MM.1S (cell line): ENCODE results near the gene KCNJ16.

Experiments used
- DNase-seq: peaks from one replicate; pipeline ENCODE4 v3.0.0-alpha.2; 2015
- H2AFZ ChIP-seq: fragments of 300-600 bp; sonication (generic); 2 replicates; pipeline ENCODE4 v1.6.0; 2016; ENCODE audit warnings: antibody characterized with exemption, low read length
- H3F3A ChIP-seq: fragments of 300-600 bp; sonication (generic); 2 replicates; pipeline ENCODE4 v1.6.1; 2016; ENCODE audit warnings: mild to moderate bottlenecking, antibody characterized with exemption, low read length, moderate library complexity, mixed read lengths; ENCODE audit not compliant: insufficient read depth
- H3K27ac ChIP-seq: fragments of 300-600 bp; sonication (generic); 2 replicates; pipeline ENCODE4 v1.5.1; 2016; ENCODE audit warnings: mild to moderate bottlenecking, low read length
- H3K27me3 ChIP-seq: fragments of 300-600 bp; sonication (generic); replicated peaks from 2 replicates; pipeline ENCODE4 v1.6.0; 2016; ENCODE audit warnings: low read length; ENCODE audit not compliant: insufficient read depth
- H3K36me3 ChIP-seq: fragments of 300-600 bp; sonication (generic); replicated peaks from 2 replicates; pipeline ENCODE4 v1.6.1; 2016; ENCODE audit warnings: mild to moderate bottlenecking, low read length, mixed read lengths; ENCODE audit not compliant: insufficient read depth
- H3K4me1 ChIP-seq: fragments of 300-600 bp; sonication (generic); 2 replicates; pipeline ENCODE4 v1.6.1; 2016; ENCODE audit warnings: low read length, mixed read lengths
- H3K4me2 ChIP-seq: fragments of 300-600 bp; sonication (generic); 2 replicates; pipeline ENCODE4 v1.6.0; 2016; ENCODE audit warnings: low read depth, low read length
- H3K4me3 ChIP-seq: fragments of 300-600 bp; sonication (generic); 2 replicates; pipeline ENCODE4 v1.5.1; 2016; ENCODE audit warnings: low read length, mixed read lengths
- H3K79me2 ChIP-seq: fragments of 300-600 bp; sonication (generic); 2 replicates; pipeline ENCODE4 v1.6.1; 2016; ENCODE audit warnings: mixed run types, low read length, mixed read lengths
- H3K9ac ChIP-seq: fragments of 300-600 bp; sonication (generic); 2 replicates; pipeline ENCODE4 v1.6.1; 2016; ENCODE audit warnings: low read length, mixed read lengths
- H3K9me2 ChIP-seq: fragments of 300-600 bp; sonication (generic); replicated peaks from 2 replicates; pipeline ENCODE4 v1.6.1; 2016; ENCODE audit warnings: mild to moderate bottlenecking, low read length, mixed read lengths; ENCODE audit not compliant: insufficient read depth
- H3K9me3 ChIP-seq: fragments of 300-600 bp; sonication (generic); replicated peaks from 2 replicates; pipeline ENCODE4 v1.6.1; 2016; ENCODE audit warnings: mild to moderate bottlenecking, low read length, mixed read lengths; ENCODE audit not compliant: insufficient read depth
- H4K20me1 ChIP-seq: fragments of 300-600 bp; sonication (generic); 2 replicates; pipeline ENCODE4 v1.6.1; 2016; ENCODE audit warnings: mild to moderate bottlenecking, low read length, moderate library complexity, mixed read lengths; ENCODE audit not compliant: insufficient read depth
- CTCF ChIP-seq: fragments of 300-600 bp; sonication (generic); IDR thresholded peaks from 2 replicates; pipeline ENCODE4 v1.5.1; 2016; ENCODE audit warnings: antibody characterized with exemption, low read length, mixed read lengths
- EZH2 ChIP-seq: fragments of 300-600 bp; sonication (generic); optimal IDR thresholded peaks from 2 replicates; pipeline ENCODE3; 2017; ENCODE audit warnings: low read depth, mild to moderate bottlenecking, antibody characterized with exemption, low read length, mixed read lengths
- EZH2phosphoT487 ChIP-seq: fragments of 300-600 bp; sonication (generic); IDR thresholded peaks from 2 replicates; pipeline ENCODE4 v1.6.1; 2018; ENCODE audit warnings: antibody characterized with exemption, low read length

Gene KCNJ16

GRCh38 chr17:70074236-70074830 lies 692 bp upstream of the KCNJ16 start:
- H3K36me3 ChIP-seq, result no peaks in the 10 kb centered on the region
- H3F3A ChIP-seq, result no peaks in the 10 kb centered on the region
- no peak overlapping the region for H2AFZ ChIP-seq
- H4K20me1 ChIP-seq, result no peaks in the 10 kb centered on the region
- H3K4me3 ChIP-seq, result no peak overlapping the region
- no peaks in the 10 kb centered on the region for H3K9me3 ChIP-seq
- H3K79me2 ChIP-seq, result no peaks in the 10 kb centered on the region
- no peak overlapping the region for H3K4me2 ChIP-seq
- H3K27ac ChIP-seq, result no peak overlapping the region
- TF ChIP-seq EZH2phosphoT487 (no peak), CTCF (no peak)
- H3K27me3 ChIP-seq, result no peaks in the 10 kb centered on the region
- H3K9ac ChIP-seq, result no peak overlapping the region
- no peaks in the 10 kb centered on the region for H3K9me2 ChIP-seq
- no peaks in the 10 kb centered on the region for H3K4me1 ChIP-seq
- no peak for DNase-seq

- no peak for TF ChIP-seq EZH2phosphoT487
- no peak for TF ChIP-seq EZH2
- no peak for TF ChIP-seq CTCF
- no peaks in the 10 kb centered on the region for H4K20me1 ChIP-seq
- DNase-seq, result no peak
- no peaks in the 10 kb centered on the region for H3K4me1 ChIP-seq
- H3K9ac ChIP-seq, result no peak overlapping the region
- H3K9me3 ChIP-seq, result no peaks in the 10 kb centered on the region
- no peaks in the 10 kb centered on the region for H3K27me3 ChIP-seq
- H2AFZ ChIP-seq, result no peak overlapping the region
- H3K27ac ChIP-seq, result no peak overlapping the region
- no peak overlapping the region for H3K4me3 ChIP-seq
- no peaks in the 10 kb centered on the region for H3K9me2 ChIP-seq
- H3K79me2 ChIP-seq, result no peaks in the 10 kb centered on the region
- no peak overlapping the region for H3K4me2 ChIP-seq
- H3K36me3 ChIP-seq, result no peaks in the 10 kb centered on the region
- H3F3A ChIP-seq, result no peaks in the 10 kb centered on the region
These were observed 1.2 kb downstream of the KCNJ16 start for GRCh38 chr17:70076189-70076588.

- Histone ChIP-seq H2AFZ (no peak overlapping the region), H3K79me2 (no peaks in the 10 kb centered on the region), H3K9ac (no peak overlapping the region), H3F3A (no peaks in the 10 kb centered on the region), H3K27me3 (no peaks in the 10 kb centered on the region), H3K9me2 (no peaks in the 10 kb centered on the region), H3K4me2 (no peak overlapping the region), H3K4me3 (no peak overlapping the region), H3K4me1 (no peaks in the 10 kb centered on the region), H3K36me3 (no peaks in the 10 kb centered on the region), H3K9me3 (no peaks in the 10 kb centered on the region), H4K20me1 (no peaks in the 10 kb centered on the region), H3K27ac (no peak overlapping the region)
- DNase-seq, result no peak
- no peak for TF ChIP-seq EZH2phosphoT487
- no peak for TF ChIP-seq EZH2
- no peak for TF ChIP-seq CTCF
These were observed 1.8 kb downstream of the KCNJ16 start for GRCh38 chr17:70076831-70077230.
